HG03045 (cell line): ENCODE data around the gene STK11IP.
"Not testable (repeated sequence)": the region's sequence is repeated elsewhere in the genome, so short reads cannot be mapped to it uniquely, and the experiment has no call there.

ENCODE experiments used
- ATAC-seq: cut with Tn5 transposase; IDR thresholded peaks from one replicate; pipeline ENCODE4 v1.9.1; 2021; ENCODE audit warnings: mild to moderate bottlenecking, moderate library complexity; ENCODE audit not compliant: unreplicated experiment

The STK11IP gene

GRCh38 chr2:219644801-219645480 is 47.3 kb downstream of the STK11IP start:
- ATAC-seq = no peak

GRCh38 chr2:219645631-219646527 is 48.2 kb downstream of the STK11IP start:
- ATAC-seq = no peak

- no peak for ATAC-seq
Observed at GRCh38 chr2:219648176-219648575, 50.5 kb downstream of the STK11IP start.

GRCh38 chr2:219648963-219649362 is 51.3 kb downstream of the STK11IP start:
- ATAC-seq = no peak

GRCh38 chr2:219650426-219651248 is 53.0 kb downstream of the STK11IP start:
- ATAC-seq = no peak

- ATAC-seq = not testable (repeated sequence)
Observed at GRCh38 chr2:219651656-219652055, 54.0 kb downstream of the STK11IP start.

- ATAC-seq = no peak
Observed at GRCh38 chr2:219656526-219656925, 58.9 kb downstream of the STK11IP start.

- no peak for ATAC-seq
Observed at GRCh38 chr2:219658196-219658846, 60.7 kb downstream of the STK11IP start.

- ATAC-seq = no peak
Observed at GRCh38 chr2:219658874-219659273, 61.2 kb downstream of the STK11IP start.

GRCh38 chr2:219661197-219661954 is 63.7 kb downstream of the STK11IP start:
- ATAC-seq = peak; percentile 86

- no peak for ATAC-seq
Observed at GRCh38 chr2:219661955-219662395, 64.3 kb downstream of the STK11IP start.

- ATAC-seq = no peak
Observed at GRCh38 chr2:219662566-219662965, 64.9 kb downstream of the STK11IP start.

GRCh38 chr2:219663116-219663762 is 65.6 kb downstream of the STK11IP start:
- no peak for ATAC-seq

- no peak for ATAC-seq
Observed at GRCh38 chr2:219664041-219664440, 66.4 kb downstream of the STK11IP start.

GRCh38 chr2:219664944-219665343 is 67.3 kb downstream of the STK11IP start:
- no peak for ATAC-seq

GRCh38 chr2:219665926-219666325 is 68.3 kb downstream of the STK11IP start:
- ATAC-seq = no peak
